HepG2 (cell line): ENCODE data around the gene USH2A. TPM values are rescaled to one million over a fixed set of nuclear protein-coding genes. Genes with fewer than 3 reads are reported as not detected.

Experiments
- ATAC-seq: fragments of 200-7000 bp; cut with Tn5 transposase; 3 replicates; pipeline ENCODE4 v1.9.1; 2020; ENCODE audit warnings: mild to moderate bottlenecking, moderate library complexity
- BruUV-seq: library from RNA; stranded (reverse); fragments of 400-500 nt; replicated peaks from 2 replicates; lab custom pipeline; 2021; lab: Mats Ljungman, UMichigan
- CTCF ChIA-PET: fragments of 300-600 bp; formaldehyde crosslinking; extraction: SDS; loops from one replicate; lab custom pipeline; 2021; ENCODE audit warnings: low total read pairs, inconsistent platforms, low intra/inter-chr PET ratio; lab: Yijun Ruan, JAX
- POLR2A ChIA-PET: fragments of 350-600 bp; sonication (Branson Sonifier 250); formaldehyde crosslinking; loops from one replicate; lab custom pipeline; 2020; ENCODE audit warnings: antibody characterized with exemption, inconsistent platforms; lab: Yijun Ruan, JAX
- DNase-seq: peaks from one replicate; pipeline ENCODE4 v3.0.0-alpha.2; 2015; ENCODE audit warnings: low spot score
- FAIRE-seq: peaks from 3 replicates; lab custom pipeline; 2011; peaks lifted over from hg19 to GRCh38; lab: Jason Lieb, UNC
- H2AFZ ChIP-seq: one replicate; pipeline ENCODE4 v1.6.1; 2011; ENCODE audit warnings: low read length, inconsistent platforms
- H3K27ac ChIP-seq: fragments of 300-600 bp; 3 replicates; pipeline ENCODE4 v1.8.0; 2011; ENCODE audit warnings: mixed run types, mild to moderate bottlenecking, mixed read lengths, low read length, inconsistent platforms; ENCODE audit not compliant: insufficient read depth; ENCODE audit errors: extremely low read length
- H3K27me3 ChIP-seq, 2 experiments: fragments of 200-600 bp in 1 of 2; 2 replicates in 1 of 2; 3 replicates in 1 of 2; pipeline versions ENCODE4 v1.6.0 to v1.8.0; 2011; ENCODE audit warnings: low read length in 2 of 2, mild to moderate bottlenecking in 2 of 2, moderate library complexity in 2 of 2, inconsistent platforms in 1 of 2; ENCODE audit not compliant: insufficient read depth in 2 of 2, control insufficient read depth in 1 of 2
- H3K36me3 ChIP-seq, 2 experiments: fragments of 200-600 bp in 1 of 2; replicated peaks in 1 of 2; 2 replicates in 1 of 2; 3 replicates in 1 of 2; pipeline versions ENCODE4 v1.5.1 to v1.8.0; 2011; ENCODE audit warnings: low read length in 2 of 2, inconsistent platforms in 1 of 2; ENCODE audit not compliant: insufficient read depth in 2 of 2, control insufficient read depth in 1 of 2
- H3K4me1 ChIP-seq: 2 replicates; pipeline ENCODE4 v1.5.1; 2012; ENCODE audit warnings: low read length, inconsistent platforms; ENCODE audit not compliant: insufficient read depth
- H3K4me2 ChIP-seq: 2 replicates; pipeline ENCODE4 v1.6.0; 2011; ENCODE audit warnings: low read depth, low read length, inconsistent platforms
- H3K4me3 ChIP-seq, 3 experiments: fragments of 200-600 bp in 1 of 3; sonication (generic), shearing (Covaris generic) in 1 of 3; replicated peaks in 1 of 3; 2 replicates each; pipeline ENCODE4 v1.5.1; 2011 to 2016; ENCODE audit warnings: low read length in 3 of 3, inconsistent platforms in 2 of 3, low read depth in 2 of 3, mild to moderate bottlenecking in 2 of 3, control low read depth in 1 of 3, mixed read lengths in 1 of 3; ENCODE audit not compliant: insufficient read depth in 1 of 3
- H3K79me2 ChIP-seq: one replicate; pipeline ENCODE4 v1.6.1; 2011; ENCODE audit warnings: low read length, inconsistent platforms; ENCODE audit not compliant: insufficient read depth
- H3K9ac ChIP-seq: 2 replicates; pipeline ENCODE4 v1.6.0; 2011; ENCODE audit warnings: mild to moderate bottlenecking, low read depth, low read length, inconsistent platforms; ENCODE audit not compliant: insufficient read depth
- H3K9me3 ChIP-seq: 2 replicates; pipeline ENCODE4 v1.5.1; 2012; ENCODE audit warnings: mild to moderate bottlenecking, low read length
- H4K20me1 ChIP-seq: 2 replicates; pipeline ENCODE4 v1.6.0; 2011; ENCODE audit warnings: inconsistent platforms, mild to moderate bottlenecking, low read length, moderate library complexity; ENCODE audit not compliant: insufficient read depth
- ATF5 ChIP-seq: sonication (generic); formaldehyde crosslinking; IDR thresholded peaks from 2 replicates; pipeline ENCODE4 v1.4.0; 2020; ENCODE audit warnings: mild to moderate bottlenecking, low read depth, missing genetic modification reagents
- MIER2 ChIP-seq: IDR thresholded peaks from 2 replicates; pipeline ENCODE4 v1.6.1; 2016; ENCODE audit warnings: missing biosample characterization, missing genetic modification reagents
- PHF21A ChIP-seq: sonication (generic); formaldehyde crosslinking; IDR thresholded peaks from 2 replicates; pipeline ENCODE4 v1.5.0; 2020; ENCODE audit warnings: mild to moderate bottlenecking, missing genetic modification reagents
- PPARG ChIP-seq: conservative IDR thresholded peaks from 2 replicates; pipeline ENCODE4 v1.6.1; 2016; ENCODE audit warnings: missing biosample characterization, missing genetic modification reagents
- ZMYM2 ChIP-seq: sonication (generic); formaldehyde crosslinking; IDR thresholded peaks from 2 replicates; pipeline ENCODE4 v1.8.0; 2022; ENCODE audit warnings: mild to moderate bottlenecking, missing genetic modification reagents
- ZNF296 ChIP-seq: sonication (generic); formaldehyde crosslinking; conservative IDR thresholded peaks from 2 replicates; pipeline ENCODE4 v1.5.0; 2020; ENCODE audit warnings: mild to moderate bottlenecking, missing genetic modification reagents
- ZNF33B ChIP-seq: sonication (generic); formaldehyde crosslinking; IDR thresholded peaks from 2 replicates; pipeline ENCODE4 v1.5.1; 2020; ENCODE audit warnings: mild to moderate bottlenecking, missing genetic modification reagents
- ZNF362 ChIP-seq: sonication (generic); formaldehyde crosslinking; IDR thresholded peaks from 2 replicates; pipeline ENCODE4 v1.4.0; 2020; ENCODE audit warnings: missing genetic modification reagents, mild to moderate bottlenecking, borderline replicate concordance
- ZNF407 ChIP-seq: sonication (generic); formaldehyde crosslinking; IDR thresholded peaks from one replicate; pipeline ENCODE4 v1.5.1; 2020; ENCODE audit warnings: mild to moderate bottlenecking, missing genetic modification reagents; ENCODE audit errors: not compliant biosample characterization
- ZNF552 ChIP-seq: sonication (generic); formaldehyde crosslinking; IDR thresholded peaks from 2 replicates; pipeline ENCODE4 v1.9.0; 2022; ENCODE audit warnings: missing genetic modification reagents, mild to moderate bottlenecking, borderline replicate concordance
- WGBS: methylation state at CpG from one replicate; pipeline ENCODE4 v1.1.6; 2017; ENCODE audit warnings: low lambda C conversion rate; 5-methylcytosine and 5-hydroxymethylcytosine counted together
- in situ Hi-C: cut with HindIII; loops from 2 replicates; pipeline ENCODE4 v1.10.0; 2017; ENCODE audit warnings: low pct_unique_long_range_greater_than_20kb; ENCODE audit not compliant: extremely low pct_ligation_motif_present
- intact Hi-C: fragments of 100-400 bp; cut with micrococcal nuclease; formaldehyde crosslinking; loops from one replicate; pipeline ENCODE4 v1.10.0; 2022; ENCODE audit not compliant: unreplicated experiment
- polyA plus RNA-seq, 8 experiments: library from polyadenylated mRNA; depleted of rRNA in 3 of 8; stranded (reverse) in 7 of 8; unstranded in 1 of 8; fragments of >200 nt; fragmentation: Illumina TruSeq in 4 of 8; extraction: Trizol in 4 of 8; gene quantifications; 2 replicates each; pipeline versions ENCODE4 v1.2.1 to v1.2.3, GENCODE V29; 2011 to 2016; ENCODE audit warnings: low read depth in 4 of 8, missing spikeins in 1 of 8, mixed read lengths in 1 of 8; ENCODE audit not compliant: insufficient read depth in 1 of 8
- total RNA-seq, 5 experiments: library from RNA; depleted of rRNA; stranded (reverse); fragments of >200 nt; fragmentation: Illumina TruSeq; extraction: Trizol; gene quantifications; 2 replicates each; pipeline ENCODE4 v1.2.3, GENCODE V29; 2016; ENCODE audit warnings: low read depth in 1 of 5
- TF ChIP-seq, protein P1 (sequence below): sonication (generic); formaldehyde crosslinking; IDR thresholded peaks from 2 replicates; pipeline ENCODE4 v1.5.1; 2020; ENCODE audit warnings: mild to moderate bottlenecking, missing genetic modification reagents

Gene USH2A
- total and polyA plus RNA-seq, 2 of the 13 experiments (the other 11 are each of a cell fraction or from before 2014, with no cell fraction given), result 0.02 TPM; not detected in 1

DNA sequence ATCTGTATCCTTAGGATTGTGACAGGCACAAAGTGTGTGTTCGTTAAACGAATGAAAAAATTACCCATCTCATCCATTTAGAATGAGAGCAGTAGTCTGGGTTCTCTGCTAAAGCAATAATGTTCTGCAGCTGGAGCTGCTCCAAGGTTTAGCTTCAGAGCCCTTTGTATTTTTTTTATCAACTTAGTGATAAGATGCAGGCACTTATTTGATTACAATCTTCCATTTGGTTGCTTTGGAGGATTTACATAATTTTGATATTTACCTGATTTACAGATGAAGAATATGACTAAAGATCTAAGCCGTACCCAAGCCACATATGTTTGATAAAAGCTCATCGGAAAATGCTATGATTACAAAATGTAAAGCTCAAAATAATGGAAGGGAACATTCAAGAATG is 654.9 kb downstream of the USH2A start:
- Histone ChIP-seq H3K4me2 (no peak overlapping the region), H4K20me1 (no peaks in the 10 kb centered on the region), H2AFZ (no peak overlapping the region), H3K36me3 (no peaks in the 10 kb centered on the region), H3K79me2 (no peaks in the 10 kb centered on the region), H3K9me3 (no peaks in the 10 kb centered on the region), H3K27ac (no peak overlapping the region), H3K4me3 (no peak overlapping the region), H3K9ac (no peak overlapping the region), H3K27me3 (no peaks in the 10 kb centered on the region), H3K4me1 (no peaks in the 10 kb centered on the region)
- in situ Hi-C loops, result no loop called here
- intact Hi-C loops, result no loop called here
- CTCF ChIA-PET, result no interaction called here
- ATAC-seq (no peak), FAIRE-seq (no peak), DNase-seq (no peak)
- 18% methylated on average over 4 of the region's 4 CpGs for WGBS
- POLR2A ChIA-PET, result no interaction called here
- no TSS peak for BruUV-seq
- no peak for TF ChIP-seq PPARG
- no peak for TF ChIP-seq PHF21A (CRISPR knock-in tag)
- no peak for TF ChIP-seq ZNF362 (CRISPR knock-in tag)
- no peak for TF ChIP-seq ATF5
- no peak for TF ChIP-seq MIER2
- TF ChIP-seq ZNF296 (CRISPR knock-in tag), result no peak
- TF ChIP-seq ZNF33B (CRISPR knock-in tag), result no peak
- TF ChIP-seq ZMYM2, result no peak
- no peak for TF ChIP-seq ZNF552 (CRISPR knock-in tag)
- no peak for TF ChIP-seq ZNF407 (CRISPR knock-in tag)
- TF ChIP-seq, protein P1, sequence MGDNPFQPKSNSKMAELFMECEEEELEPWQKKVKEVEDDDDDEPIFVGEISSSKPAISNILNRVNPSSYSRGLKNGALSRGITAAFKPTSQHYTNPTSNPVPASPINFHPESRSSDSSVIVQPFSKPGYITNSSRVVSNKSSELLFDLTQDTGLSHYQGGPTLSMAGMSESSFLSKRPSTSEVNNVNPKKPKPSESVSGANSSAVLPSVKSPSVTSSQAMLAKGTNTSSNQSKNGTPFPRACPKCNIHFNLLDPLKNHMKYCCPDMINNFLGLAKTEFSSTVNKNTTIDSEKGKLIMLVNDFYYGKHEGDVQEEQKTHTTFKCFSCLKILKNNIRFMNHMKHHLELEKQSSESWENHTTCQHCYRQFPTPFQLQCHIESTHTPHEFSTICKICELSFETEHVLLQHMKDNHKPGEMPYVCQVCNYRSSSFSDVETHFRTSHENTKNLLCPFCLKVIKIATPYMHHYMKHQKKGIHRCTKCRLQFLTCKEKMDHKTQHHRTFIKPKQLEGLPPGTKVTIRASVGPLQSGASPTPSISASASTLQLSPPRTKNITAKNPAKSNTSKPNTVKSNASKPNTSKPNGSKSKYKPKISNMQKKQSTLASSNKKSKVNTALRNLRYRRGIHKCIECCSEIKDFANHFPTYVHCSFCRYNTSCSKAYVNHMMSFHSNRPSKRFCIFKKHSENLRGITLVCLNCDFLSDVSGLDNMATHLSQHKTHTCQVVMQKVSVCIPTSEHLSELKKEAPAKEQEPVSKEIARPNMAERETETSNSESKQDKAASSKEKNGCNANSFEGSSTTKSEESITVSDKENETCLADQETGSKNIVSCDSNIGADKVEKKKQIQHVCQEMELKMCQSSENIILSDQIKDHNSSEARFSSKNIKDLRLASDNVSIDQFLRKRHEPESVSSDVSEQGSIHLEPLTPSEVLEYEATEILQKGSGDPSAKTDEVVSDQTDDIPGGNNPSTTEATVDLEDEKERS, result no peak
